GM12801 (cell line): ENCODE measurements around the gene POLR1B.
A peak's percentile ranks its signal among the peaks of the same experiment; 100 is the strongest.

Source experiments
- TF ChIP-seq, protein P1 (sequence below): IDR thresholded peaks from one replicate; pipeline ENCODE4 v1.5.1; 2011; ENCODE audit warnings: control low read depth; ENCODE audit not compliant: insufficient read length; ENCODE audit errors: extremely low read depth

Gene POLR1B

DNA sequence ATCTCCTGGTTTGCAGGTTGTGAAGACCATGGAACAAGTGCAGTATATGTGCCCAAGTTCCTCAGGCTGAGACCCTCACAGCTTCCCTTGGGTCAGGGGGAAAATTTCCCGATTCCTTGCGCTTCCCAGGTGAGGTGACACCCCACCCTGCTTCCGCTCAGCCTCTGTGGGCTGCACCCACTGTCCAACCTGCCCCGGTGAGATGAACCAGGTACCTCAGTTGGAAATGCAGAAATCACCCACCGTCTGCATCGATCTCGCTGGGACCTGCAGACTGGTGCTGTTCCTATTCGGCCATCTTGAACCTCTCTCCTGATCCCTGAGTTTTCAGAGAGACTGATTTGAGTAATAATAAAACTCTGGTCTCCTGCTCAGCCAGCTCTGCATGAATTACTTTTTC lies 72.8 kb downstream of the POLR1B start:
- TF ChIP-seq, protein P1, sequence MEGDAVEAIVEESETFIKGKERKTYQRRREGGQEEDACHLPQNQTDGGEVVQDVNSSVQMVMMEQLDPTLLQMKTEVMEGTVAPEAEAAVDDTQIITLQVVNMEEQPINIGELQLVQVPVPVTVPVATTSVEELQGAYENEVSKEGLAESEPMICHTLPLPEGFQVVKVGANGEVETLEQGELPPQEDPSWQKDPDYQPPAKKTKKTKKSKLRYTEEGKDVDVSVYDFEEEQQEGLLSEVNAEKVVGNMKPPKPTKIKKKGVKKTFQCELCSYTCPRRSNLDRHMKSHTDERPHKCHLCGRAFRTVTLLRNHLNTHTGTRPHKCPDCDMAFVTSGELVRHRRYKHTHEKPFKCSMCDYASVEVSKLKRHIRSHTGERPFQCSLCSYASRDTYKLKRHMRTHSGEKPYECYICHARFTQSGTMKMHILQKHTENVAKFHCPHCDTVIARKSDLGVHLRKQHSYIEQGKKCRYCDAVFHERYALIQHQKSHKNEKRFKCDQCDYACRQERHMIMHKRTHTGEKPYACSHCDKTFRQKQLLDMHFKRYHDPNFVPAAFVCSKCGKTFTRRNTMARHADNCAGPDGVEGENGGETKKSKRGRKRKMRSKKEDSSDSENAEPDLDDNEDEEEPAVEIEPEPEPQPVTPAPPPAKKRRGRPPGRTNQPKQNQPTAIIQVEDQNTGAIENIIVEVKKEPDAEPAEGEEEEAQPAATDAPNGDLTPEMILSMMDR = no peak

DNA sequence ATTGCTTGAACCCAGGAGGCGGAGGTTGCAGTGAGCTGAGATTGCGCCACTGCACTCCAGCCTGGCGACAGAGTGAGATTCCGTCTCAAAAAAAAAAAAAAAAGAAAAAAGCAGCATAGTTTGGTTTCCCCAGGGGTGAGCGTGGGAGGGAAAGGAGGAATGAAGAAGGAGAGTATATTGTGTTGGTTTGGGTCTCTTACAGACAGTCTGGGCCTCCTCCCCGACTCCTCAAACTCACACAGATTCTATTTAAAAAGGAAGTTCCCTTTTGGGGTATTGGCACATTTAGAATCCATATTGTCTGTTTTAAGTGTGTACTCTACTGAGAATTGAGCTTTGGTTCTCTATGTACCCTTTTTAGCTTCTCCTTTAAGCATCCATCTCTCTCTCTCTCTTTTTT lies 76.1 kb downstream of the POLR1B start:
- TF ChIP-seq, protein P1 = no peak

- TF ChIP-seq, protein P1 = no peak
These were observed 79.7 kb downstream of the POLR1B start for GRCh38 chr2:112621790-112622527.

- TF ChIP-seq, protein P1 = no peak
These were observed 80.2 kb downstream of the POLR1B start for GRCh38 chr2:112622528-112622849.

DNA sequence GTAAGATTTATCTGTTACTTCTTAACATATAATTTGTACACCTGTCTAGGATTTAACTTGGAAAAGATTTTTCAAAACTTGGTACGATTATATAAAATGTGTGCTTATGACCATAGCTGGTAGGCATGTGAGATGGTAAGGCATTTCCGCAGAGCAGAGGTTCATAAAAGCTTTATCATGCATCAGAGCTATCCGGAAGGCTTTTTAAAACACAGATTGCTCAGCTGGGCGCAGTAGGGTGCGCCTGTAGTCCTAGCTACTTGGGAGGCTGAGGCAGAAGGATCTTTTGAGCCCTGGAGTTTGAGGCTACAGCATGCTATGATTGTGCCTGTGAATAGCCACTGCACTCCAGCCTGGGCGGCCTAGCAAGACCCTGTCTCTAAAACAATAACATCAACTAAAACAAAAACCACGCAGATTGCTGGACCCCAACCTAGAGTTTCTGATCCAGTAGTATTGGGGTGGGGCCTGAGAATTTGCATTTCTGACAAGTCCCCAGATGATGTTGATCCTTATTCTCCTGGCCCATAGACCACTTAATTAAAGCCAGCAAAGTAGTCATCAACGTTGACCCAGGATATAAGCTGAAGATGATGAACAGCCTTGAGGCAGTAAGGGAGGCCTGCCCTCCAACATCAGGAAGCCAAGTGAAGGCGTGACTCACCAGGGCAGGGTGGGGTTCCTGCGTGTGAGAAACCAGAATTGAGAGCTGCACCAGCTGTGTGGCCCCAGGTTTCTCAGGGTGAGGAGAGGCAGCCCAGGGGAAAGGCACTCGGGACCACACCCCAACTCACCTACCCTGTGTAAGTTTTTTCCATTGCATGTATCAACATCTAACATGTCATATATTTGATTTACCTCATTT lies 81.9 kb downstream of the POLR1B start:
- TF ChIP-seq, protein P1 = no peak

DNA sequence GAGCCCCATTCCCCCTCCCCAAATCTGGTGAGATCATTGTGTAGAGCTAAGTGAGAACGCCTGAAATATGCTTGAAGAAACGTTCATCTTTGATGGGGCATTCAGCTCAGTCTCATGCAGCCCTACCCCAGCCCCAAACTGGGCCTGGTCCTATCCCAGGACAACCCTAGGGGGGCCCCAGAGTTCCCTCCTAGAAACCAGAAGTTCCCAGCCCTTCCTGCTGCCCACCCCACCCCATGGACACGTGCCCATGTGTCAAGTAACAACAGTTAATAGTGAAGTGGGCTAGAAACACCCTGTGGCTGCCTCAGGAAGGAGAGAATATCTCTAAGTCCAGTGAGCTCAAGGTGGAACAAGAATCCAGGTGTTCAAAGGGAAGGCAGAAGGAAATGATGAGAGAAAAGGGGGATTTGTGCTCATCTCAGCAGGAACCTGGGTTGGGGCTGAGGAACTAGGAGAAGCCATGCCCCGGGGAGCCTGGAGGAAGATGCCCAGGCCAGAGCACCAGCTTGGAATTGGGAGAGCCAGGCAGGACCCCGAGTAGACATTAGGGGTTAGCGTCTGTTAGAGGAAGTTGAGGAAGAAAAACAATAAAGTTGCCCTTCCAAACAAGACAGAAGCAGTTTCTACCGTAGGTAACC lies 83.3 kb downstream of the POLR1B start:
- TF ChIP-seq, protein P1 = no peak

GRCh38 chr2:112626604-112627059 lies 84.4 kb downstream of the POLR1B start:
- TF ChIP-seq, protein P1 = peak; percentile 55
